ENCODE results near the gene DUSP6. TPM values are rescaled to one million over a fixed set of nuclear protein-coding genes. Genes with fewer than 3 reads are reported as not detected.

DUSP6 gene
- total RNA-seq, 1 donor, result 75.1 TPM

DNA sequence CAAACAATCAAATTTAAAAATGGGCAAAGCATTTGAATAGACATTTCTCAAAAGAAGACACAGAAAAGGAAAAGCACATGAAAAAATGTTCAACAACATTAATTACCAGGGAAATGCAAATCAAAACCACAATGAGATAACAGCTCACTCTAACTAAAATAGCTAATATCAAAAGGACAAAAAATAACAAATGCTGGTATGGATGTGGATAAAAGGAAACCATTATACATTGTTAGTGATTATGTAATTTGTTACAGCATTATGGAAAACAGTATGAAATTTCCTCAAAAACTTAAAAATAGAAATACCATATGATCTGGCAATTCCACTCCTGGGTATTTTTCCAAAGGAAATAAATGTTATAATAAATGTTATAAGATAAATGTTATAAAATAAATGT lies 52.9 kb downstream of the DUSP6 start:
- TF ChIP-seq, protein P1, sequence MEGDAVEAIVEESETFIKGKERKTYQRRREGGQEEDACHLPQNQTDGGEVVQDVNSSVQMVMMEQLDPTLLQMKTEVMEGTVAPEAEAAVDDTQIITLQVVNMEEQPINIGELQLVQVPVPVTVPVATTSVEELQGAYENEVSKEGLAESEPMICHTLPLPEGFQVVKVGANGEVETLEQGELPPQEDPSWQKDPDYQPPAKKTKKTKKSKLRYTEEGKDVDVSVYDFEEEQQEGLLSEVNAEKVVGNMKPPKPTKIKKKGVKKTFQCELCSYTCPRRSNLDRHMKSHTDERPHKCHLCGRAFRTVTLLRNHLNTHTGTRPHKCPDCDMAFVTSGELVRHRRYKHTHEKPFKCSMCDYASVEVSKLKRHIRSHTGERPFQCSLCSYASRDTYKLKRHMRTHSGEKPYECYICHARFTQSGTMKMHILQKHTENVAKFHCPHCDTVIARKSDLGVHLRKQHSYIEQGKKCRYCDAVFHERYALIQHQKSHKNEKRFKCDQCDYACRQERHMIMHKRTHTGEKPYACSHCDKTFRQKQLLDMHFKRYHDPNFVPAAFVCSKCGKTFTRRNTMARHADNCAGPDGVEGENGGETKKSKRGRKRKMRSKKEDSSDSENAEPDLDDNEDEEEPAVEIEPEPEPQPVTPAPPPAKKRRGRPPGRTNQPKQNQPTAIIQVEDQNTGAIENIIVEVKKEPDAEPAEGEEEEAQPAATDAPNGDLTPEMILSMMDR (IDR thresholded peaks at IDR 0.05; ENCODE audit: insufficient read depth, low read depth, low read length), result no peak
- no peak overlapping the region for H3K4me3 ChIP-seq (ENCODE audit: low read depth, low read length)
- no peak for DNase-seq (ENCODE audit: low read depth)

Small RNAs within 50 kb of the gene (small RNA-seq; reads per million reads assigned to genes)
- gene MRPS6P4, result not detected

Other genes starting within 250 kb of the DUSP6 start
- gene GALNT4, start 172.3 kb upstream of the DUSP6 start, total RNA-seq, result 11.9 and 15.5 TPM in 2 replicates
- 13.5 and 35.0 TPM in 2 replicates for gene POC1B, start 173.5 kb upstream of the DUSP6 start, total RNA-seq

Data from fibroblast of villous mesenchyme (primary cell).